ENCODE data around the gene MPO. TPM values are rescaled to one million over a fixed set of nuclear protein-coding genes. Genes with fewer than 3 reads are reported as not detected.

MPO gene
- not detected in 5 replicates for total RNA-seq (2022; extraction: Qiagen RNA extraction; ENCODE audit: low read depth)

GRCh38 chr17:58280480-58281217 is at the start of gene MPO:
Gene MPO, minus strand, starts transcription at chr17:58280935. Its CDS starts 177 bp downstream, at chr17:58280758.

GRCh38 chr17:58328195-58329034 is 47.7 kb upstream of the MPO start, which contains the start of gene TSPOAP1:
Gene TSPOAP1, minus strand, starts transcription at chr17:58328795. Its CDS starts 875 bp downstream, at chr17:58327920.

GRCh38 chr17:58238147-58238634 is 42.5 kb downstream of the MPO start, which contains the start of gene LPO:
Gene LPO, plus strand, starts transcription at chr17:58238584. Its CDS starts 4,396 bp downstream, at chr17:58242980.

Other genes with a start within 250 kb of the MPO start
- 19.3 to 24.7 TPM (median 23.8 TPM) in 5 replicates for gene DYNLL2, start 197.5 kb downstream of the MPO start, total RNA-seq (2022; extraction: Qiagen RNA extraction; ENCODE audit: low read depth)
- 0.02 TPM in 1 of 5 replicates, not detected in the others for gene OR4D1, start 132.6 kb downstream of the MPO start, total RNA-seq (2022; extraction: Qiagen RNA extraction; ENCODE audit: low read depth)
- not detected in 5 replicates for gene OR4D2, start 114.0 kb downstream of the MPO start, total RNA-seq (2022; extraction: Qiagen RNA extraction; ENCODE audit: low read depth)
- gene EPX, start 88.2 kb downstream of the MPO start, total RNA-seq (2022; extraction: Qiagen RNA extraction; ENCODE audit: low read depth) = not detected in 5 replicates
- 8.7 to 11.4 TPM (median 10.3 TPM) in 5 replicates for gene MKS1, start 61.7 kb downstream of the MPO start, total RNA-seq (2022; extraction: Qiagen RNA extraction; ENCODE audit: low read depth)
- not detected in 5 replicates for gene LPO, start 42.4 kb downstream of the MPO start, total RNA-seq (2022; extraction: Qiagen RNA extraction; ENCODE audit: low read depth)
- gene TSPOAP1, start 47.9 kb upstream of the MPO start, total RNA-seq (2022; extraction: Qiagen RNA extraction; ENCODE audit: low read depth) = not detected in 5 replicates
- 99.0 to 169 TPM (median 146 TPM) in 5 replicates for gene SUPT4H1, start 71.3 kb upstream of the MPO start, total RNA-seq (2022; extraction: Qiagen RNA extraction; ENCODE audit: low read depth)
- gene RNF43, start 136.6 kb upstream of the MPO start, total RNA-seq (2022; extraction: Qiagen RNA extraction; ENCODE audit: low read depth) = 0.15 to 0.83 TPM (median 0.38 TPM) in 5 replicates
- gene HSF5, start 207.5 kb upstream of the MPO start, total RNA-seq (2022; extraction: Qiagen RNA extraction; ENCODE audit: low read depth) = not detected in 5 replicates
- gene MTMR4, start 233.7 kb upstream of the MPO start, total RNA-seq (2022; extraction: Qiagen RNA extraction; ENCODE audit: low read depth) = 6.2 to 10.1 TPM (median 8.3 TPM) in 5 replicates